Right kidney (tissue), 1 donor: ENCODE results near the gene TBPL1.

Source experiments
- DNase-seq: peaks from one replicate; pipeline ENCODE4 v3.0.0-alpha.2; 2016

Gene TBPL1

GRCh38 chr6:134005800-134006199 is 52.8 kb downstream of the TBPL1 start:
- DNase-seq, result no peak

- no peak for DNase-seq
These were observed 54.1 kb downstream of the TBPL1 start for GRCh38 chr6:134007077-134007476.

DNA sequence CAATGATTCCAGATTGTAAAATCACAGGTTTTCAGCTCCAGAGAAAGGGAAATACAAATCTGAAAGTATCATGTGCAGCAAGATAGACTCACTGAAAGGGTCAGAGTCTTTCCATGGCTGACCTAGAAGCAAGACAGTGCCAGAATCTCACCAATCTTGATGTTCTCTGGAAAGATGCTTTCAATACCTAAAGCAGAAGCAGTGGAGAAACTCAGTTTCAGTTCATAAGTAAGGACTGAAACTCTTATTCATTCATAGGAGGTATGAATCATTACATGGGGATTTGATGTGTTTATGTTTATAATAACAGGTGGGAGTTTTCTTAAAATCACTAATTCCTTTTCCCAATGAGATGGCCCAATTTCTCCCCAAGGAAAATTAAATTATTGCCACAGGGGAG is 56.9 kb downstream of the TBPL1 start:
- no peak for DNase-seq

- no peak for DNase-seq
These were observed 57.4 kb downstream of the TBPL1 start for GRCh38 chr6:134010400-134010799.

DNA sequence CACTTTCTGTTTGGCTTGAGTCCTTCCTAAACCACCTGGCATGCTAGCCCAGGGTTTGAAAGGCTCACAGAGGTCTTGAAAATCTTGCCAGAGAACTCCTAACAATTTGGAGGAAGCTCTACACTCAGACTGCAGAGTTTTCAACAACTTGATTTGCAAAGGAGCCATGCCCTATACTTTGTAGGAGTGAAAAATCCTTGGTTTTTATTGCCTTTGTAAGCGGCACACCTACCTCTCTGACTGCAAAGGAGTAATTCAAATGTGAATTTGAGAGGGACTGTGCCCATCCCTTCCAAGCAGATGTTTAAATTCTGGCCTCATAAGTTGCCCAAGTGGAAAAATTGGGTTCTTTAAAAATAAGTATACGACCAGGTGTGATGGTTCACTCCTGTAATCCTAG is 58.0 kb downstream of the TBPL1 start:
- DNase-seq, result no peak

GRCh38 chr6:134014588-134015137 is 61.6 kb downstream of the TBPL1 start:
- DNase-seq, result no peak

GRCh38 chr6:134015719-134016557 is 62.9 kb downstream of the TBPL1 start:
- no peak for DNase-seq

DNA sequence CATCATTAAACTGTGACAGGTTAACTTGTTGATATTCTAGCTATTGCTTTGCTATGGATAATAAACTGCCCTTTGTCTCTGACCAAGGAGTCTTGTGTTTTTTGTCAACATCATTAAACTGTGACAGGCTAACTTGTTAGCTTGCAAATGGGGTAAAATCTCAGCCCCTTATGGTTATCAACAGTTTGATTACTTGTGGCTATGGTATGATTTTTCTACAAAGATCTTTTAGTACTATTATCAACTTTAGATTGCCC is 63.5 kb downstream of the TBPL1 start:
- DNase-seq, result no peak

- DNase-seq, result no peak
These were observed 67.0 kb downstream of the TBPL1 start for GRCh38 chr6:134020071-134020470.

- no peak for DNase-seq
These were observed 67.5 kb downstream of the TBPL1 start for GRCh38 chr6:134020543-134020942.

DNA sequence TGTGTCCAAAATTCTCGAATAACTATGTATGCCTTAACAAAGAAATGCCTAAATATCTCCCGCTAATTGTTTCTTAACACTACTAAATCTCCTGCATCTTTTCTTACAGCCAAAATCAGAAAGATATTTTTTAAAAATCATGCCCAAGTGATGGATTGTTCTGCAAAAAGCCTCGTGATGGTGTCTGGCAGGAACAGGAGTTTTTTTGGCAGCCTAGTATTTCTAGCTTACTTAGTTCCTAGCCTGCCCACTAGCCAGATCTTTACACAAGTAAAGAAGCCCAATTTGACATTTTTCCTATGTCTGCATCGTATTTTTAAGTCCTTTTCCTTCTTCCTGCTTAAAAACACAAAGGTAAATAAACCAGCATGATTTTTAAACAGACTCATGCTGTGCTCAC is 67.9 kb downstream of the TBPL1 start:
- no peak for DNase-seq

- no peak for DNase-seq
These were observed 68.5 kb downstream of the TBPL1 start for GRCh38 chr6:134021396-134022122.

DNA sequence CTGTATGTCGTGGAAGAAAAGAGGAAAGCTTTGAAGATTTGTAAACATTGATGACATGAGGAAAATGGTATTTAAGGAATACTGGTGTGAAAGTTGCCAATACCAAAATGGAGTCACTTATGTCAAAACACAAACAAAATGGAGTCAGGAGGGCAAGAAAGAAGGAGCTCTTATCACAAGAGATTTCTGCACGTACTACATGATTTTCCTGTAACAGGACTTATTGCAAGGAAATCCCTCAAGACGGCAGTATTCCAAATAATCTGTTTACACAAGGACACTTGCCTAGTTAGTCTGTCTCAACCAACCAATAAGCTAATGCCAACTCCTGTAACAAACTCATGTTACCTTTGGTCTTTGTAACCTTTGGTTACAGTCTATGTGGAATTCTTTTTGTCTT is 69.6 kb downstream of the TBPL1 start:
- no peak for DNase-seq

DNA sequence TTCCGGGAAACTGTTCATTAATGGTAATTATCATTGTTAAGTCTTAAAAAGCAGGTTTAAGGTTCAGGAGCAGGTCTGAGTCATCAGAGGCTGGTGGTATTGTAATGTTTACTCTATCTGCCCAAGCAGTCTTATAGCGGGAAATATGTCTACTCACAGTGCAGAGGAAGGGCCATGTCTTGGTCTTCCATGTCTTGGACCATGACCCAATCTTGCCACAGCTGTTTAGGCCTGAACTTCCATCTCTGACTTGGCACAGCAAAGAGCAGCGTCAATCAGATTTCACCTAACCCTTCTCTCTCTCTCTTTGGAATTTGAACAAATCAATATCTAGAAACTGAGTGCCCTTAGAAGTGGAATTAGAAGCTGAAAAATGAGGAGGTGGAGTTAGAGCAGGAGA is 73.6 kb downstream of the TBPL1 start:
- no peak for DNase-seq

GRCh38 chr6:134028438-134028837 is 75.4 kb downstream of the TBPL1 start:
- no peak for DNase-seq

GRCh38 chr6:134029495-134030455 is 76.8 kb downstream of the TBPL1 start:
- no peak for DNase-seq

DNA sequence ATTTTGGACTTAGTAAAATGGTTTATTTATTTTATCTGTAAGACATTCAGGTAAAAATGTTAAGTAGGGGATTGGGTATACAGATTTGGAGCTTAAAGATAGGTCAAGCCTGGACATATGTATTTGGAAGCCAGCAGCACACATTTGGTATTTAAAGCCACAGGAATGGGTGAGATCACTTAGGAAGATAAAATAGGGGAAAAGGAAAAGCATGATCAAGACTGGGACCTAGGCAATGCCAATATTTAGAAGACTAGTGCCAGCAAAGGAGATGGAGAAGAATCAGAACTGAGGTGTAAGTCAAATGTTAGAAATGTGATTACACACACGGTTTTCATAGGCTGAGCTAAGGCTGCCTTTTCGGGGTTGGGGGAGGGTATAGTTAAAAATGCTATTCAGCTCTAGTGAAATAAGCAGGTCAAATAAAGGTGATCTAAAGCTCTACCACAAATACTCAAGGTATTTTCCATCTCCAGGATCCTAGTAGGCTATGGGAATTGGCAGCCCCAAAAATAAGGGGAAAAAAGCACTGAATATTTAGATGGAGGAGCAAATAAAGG is 78.8 kb downstream of the TBPL1 start:
- no peak for DNase-seq

- DNase-seq, result no peak
These were observed 81.5 kb downstream of the TBPL1 start for GRCh38 chr6:134034478-134034877.

DNA sequence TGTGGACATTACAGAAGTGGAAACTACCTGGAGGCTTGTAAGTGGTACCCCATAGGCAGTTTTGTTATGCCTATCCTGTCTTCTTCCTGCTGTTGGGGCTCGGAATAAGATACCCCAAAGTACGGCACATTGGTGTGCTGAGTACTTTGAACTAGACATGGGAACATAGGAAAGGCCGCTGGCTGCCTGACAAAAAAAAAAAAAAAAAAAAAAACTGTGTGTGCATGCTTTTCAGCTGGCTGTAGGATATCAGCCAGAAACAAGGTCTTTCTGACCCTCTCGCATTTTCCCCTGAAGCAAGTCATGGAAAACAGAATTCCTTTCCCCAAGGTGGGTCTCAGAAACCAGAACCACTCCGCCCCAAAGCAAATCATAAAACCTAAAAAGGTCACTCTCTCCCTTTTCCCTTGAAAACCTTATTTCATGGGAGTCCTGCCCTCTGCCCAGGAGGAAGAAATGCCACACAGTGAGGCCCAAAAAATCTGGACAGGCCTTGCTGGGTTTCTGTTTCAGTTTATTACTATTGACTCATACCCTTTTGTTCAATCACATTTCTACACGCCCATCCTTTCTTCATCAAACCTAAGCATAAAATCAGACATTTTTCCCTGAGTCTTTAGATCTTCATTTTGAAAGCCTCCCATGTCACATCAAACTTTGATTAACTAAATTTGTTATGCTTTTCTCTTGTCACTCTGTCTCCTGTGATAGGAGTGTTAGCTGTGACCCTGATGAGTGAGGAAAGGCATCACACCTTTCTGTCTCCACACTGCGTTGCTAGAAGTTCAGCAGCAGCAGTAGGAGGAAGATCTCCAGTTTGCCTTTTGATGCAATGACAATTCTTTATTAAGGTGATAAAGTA is 82.2 kb downstream of the TBPL1 start:
- no peak for DNase-seq

GRCh38 chr6:134035823-134036296 is 82.8 kb downstream of the TBPL1 start:
- DNase-seq, result no peak

- DNase-seq, result no peak
These were observed 86.1 kb downstream of the TBPL1 start for GRCh38 chr6:134039116-134039515.
